Measurements from ENCODE around the gene ADAMTS3. TPM values are rescaled to one million over a fixed set of nuclear protein-coding genes. Genes with fewer than 3 reads are reported as not detected.

The ADAMTS3 gene
- total RNA-seq, 1 experiment from 2014 or later, result 0.23 TPM

DNA sequence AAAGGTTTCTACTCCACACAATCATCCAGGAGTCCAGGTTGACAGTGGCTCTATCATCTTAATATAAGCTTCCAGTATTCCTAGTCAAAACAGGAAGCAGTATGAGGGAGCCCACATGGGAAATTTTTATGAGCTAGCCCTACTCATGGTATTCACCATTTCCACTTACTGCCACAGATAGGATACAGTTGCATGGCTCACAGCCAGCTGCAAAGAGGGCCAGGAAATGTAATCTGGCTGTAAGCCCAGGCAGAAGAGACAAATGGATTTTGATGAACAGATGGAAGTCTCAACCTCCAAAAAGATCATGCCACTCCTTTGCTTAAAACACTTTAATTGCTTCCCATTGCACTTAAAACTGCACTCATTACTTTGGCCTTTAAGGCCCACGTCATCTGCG is 150.6 kb downstream of the ADAMTS3 start:
- peak; percentile 50 for DNase-seq (ENCODE audit: low read depth)

DNA sequence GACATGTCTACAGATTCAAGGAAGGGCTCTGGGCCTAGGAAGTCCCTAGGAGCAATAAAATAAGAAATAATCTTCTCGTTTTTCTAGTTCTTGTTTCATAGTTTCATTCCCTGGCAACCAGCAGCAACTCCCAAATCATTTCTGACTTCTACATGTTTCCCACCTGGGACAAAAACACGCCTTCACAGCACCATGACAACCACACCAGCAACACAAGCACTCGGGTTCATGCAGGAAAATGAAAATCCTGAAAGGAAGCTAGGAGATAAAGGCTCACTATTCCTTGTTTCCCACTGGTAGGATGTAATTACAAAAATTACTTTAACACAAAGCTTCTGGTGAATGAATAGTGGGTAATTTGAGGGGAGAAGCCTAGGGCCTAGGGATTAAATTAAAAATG is 158.9 kb downstream of the ADAMTS3 start:
- no peak for DNase-seq (ENCODE audit: low read depth)

DNA sequence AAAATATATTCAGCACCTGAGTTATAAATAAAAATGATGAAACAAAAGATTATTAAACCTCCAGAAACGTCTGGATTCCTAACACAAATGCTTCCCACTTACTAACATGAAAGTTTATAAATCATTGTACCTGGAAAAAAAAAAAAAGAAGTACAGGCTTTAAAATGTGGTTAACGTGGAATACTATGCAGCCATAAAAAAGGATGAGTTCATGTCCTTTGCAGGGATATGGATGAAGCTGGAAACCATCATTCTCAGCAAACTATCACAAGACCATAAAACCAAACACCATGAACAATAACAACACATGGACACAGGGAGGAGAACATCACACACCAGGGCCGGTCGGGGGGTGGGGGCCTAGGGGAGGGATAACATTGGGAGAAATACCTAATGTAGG is 160.5 kb downstream of the ADAMTS3 start:
- no peak for DNase-seq (ENCODE audit: low read depth)

DNA sequence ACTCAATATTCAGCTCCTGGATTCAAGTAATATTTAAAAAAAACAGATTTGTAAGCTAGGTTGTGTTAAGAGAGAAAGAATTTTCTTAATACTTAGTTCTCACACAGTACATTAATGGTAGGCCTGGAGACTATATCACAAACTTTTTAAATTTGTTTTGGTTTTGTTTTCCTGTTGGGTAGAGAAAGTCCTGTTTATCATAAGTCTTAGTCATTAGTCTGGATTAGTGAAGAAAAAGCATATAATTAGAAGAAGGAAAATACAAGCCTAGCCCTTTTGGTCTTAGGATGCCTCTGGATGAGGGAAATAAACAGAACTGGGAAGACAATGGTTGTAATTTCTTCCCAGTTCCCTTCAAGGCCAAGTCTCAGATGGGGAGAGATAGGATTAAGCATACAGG is 163.6 kb downstream of the ADAMTS3 start:
- DNase-seq (ENCODE audit: low read depth), result no peak

DNA sequence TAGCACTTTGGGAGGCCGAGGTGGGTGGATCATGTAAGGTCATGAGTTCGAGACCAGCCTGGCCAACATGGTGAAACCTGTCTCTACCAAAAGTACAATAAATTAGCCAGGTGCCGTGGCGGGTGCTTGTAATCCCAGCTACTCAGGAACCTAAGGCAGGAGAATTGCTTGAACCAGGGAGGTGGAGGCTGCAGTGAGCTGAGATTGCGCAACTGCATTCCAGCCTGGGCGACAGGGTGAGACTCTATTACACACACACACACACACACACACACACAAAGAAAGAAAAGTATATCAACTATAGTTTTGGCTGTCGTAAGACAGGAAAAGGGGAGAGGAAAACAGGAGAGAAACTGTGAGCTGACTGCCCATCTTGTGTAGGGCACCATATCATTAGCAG is 171.7 kb downstream of the ADAMTS3 start:
- DNase-seq (ENCODE audit: low read depth), result no peak

DNA sequence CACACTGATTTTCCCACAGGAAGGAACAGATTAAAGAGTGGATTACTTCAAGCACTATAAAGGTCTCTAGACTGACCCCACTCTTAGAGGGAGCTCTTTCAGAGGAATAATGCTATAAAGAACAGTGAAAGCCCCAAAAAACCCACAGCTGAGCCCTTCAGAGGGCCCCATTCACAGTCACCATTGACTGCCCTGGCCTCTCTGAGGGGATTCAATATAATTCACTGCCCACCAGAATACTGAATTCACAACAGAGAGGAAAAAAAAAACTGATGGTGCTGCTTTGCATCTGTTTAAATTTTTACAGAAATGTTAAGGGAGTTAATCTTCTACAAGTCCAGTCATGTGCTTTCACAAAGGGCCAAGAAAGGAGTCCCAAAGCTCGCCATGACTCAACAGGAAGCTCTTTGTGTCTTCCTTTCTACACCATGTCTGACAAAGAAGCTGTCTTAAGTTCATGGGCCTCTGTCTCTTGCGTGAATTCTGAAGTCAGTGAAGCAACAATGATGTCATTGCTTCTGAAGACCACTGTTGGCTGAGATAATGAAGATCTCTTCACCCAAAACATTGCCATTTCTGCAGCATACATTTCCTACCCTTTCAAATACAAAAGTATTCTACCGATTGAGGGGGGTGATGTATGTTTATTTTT is 174.9 kb downstream of the ADAMTS3 start:
- no peak for DNase-seq (ENCODE audit: low read depth)

DNA sequence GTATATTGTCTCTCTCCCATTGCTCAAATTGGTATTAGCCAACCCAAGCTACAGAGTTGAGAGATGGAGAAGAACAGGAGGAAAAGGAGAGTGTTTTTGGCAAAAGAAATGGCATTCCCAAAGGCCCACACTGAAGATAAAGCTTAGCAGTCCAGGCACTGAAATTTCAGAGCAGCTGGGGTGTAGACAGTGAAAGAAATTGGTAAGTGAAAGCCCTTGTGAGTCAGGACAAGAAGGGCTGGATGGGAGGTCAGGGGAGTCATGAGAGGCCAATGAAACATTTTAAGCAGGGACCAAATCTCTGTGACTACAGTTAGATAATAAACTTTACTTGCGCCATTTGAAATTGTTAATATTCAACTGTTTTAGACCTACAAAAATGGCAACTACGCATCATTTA is 177.7 kb downstream of the ADAMTS3 start:
- DNase-seq (ENCODE audit: low read depth), result no peak

DNA sequence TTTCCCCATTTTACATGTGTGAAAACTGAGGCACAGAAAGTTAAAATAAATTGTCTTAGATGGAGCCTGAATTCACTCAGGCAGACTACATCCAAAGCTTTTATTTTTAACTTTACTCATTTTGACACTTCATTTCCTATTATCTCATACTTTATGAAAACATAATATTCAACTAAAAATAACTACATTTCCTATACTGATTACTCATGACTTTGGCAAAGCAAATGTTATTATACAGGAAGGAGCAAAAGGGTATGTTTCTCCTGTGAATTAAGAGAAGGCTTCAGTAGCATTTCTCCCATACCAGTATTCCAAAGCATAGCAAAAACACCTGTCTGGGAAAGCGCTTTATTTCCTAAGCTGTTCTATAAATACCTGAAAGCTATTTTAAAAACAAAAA is 178.6 kb downstream of the ADAMTS3 start:
- peak; percentile 8 for DNase-seq (ENCODE audit: low read depth)

DNA sequence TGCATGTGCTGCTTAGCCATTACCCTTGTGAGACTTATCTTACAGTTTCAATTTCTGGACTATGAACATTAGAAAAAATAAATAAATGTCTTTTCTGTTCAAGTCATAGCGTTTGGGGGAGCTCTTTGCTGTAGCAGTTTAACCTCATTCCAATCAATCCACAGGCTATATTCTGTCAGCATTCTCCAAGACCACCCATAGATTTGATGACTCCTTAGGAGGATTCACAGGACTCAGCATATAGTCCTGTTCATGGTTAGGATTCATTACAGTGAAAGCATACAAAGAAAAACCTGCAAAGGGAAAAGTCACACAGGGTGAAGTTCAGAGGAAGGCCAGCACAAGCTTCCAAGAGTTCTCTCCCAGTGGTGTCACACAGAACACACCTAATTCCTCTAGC is 180.5 kb downstream of the ADAMTS3 start:
- DNase-seq (ENCODE audit: low read depth), result no peak

DNA sequence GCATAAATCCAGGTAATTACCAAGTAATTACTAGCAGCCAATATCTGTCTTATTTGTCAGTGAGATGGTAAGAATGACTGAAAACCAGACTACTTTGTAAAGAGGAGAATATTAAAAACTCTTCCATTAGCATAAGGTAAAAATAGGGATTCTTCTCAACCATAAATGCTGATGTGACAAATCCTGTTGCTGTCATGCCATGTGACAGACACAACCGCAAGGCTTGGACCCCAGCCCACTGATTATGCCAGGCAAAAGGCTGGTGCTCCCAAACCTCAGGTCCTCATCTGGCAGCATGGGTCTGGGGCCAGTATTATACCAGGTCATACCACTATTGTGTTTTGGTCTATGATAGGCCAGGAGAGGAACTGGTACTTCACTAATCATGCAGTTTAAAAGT is 181.1 kb downstream of the ADAMTS3 start:
- DNase-seq (ENCODE audit: low read depth), result no peak

DNA sequence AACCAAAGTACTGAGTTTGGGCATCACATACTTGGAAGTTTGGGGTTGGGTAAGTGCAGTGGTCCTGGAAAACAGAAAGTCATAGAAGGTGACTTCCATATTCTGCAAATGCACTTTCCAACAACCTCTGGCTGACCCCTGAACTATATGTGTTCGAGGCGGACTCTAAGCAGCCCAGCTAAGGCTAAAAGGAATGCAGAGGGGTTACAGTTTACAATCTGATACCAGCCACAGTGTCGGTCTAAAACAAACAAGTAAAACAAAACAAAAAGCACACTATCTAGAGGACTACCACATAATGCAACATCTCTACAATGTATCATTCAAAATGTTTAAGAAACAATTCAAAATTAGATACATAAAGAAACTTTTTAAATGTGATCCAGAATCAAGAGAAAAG is 185.6 kb downstream of the ADAMTS3 start:
- no peak for DNase-seq (ENCODE audit: low read depth)

DNA sequence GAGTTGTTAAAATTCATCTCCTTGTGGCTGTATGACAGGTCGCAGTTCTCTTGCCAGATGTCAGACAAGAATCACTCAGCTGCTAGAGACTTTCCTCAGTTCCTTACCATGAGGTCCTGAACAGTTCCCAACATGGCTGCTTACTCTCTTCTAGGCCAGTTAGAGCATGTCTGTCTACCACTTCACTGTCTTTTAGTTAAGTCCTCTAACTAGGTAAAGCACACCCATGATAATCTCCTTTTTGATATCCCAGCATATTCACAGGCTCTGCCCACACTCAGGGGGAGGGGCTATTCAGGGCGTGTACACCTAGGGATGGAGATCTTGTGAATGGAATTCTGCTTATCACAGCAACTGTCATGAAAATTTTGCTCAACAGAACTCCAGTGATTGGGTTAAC is 190.1 kb downstream of the ADAMTS3 start:
- no peak for DNase-seq (ENCODE audit: low read depth)

DNA sequence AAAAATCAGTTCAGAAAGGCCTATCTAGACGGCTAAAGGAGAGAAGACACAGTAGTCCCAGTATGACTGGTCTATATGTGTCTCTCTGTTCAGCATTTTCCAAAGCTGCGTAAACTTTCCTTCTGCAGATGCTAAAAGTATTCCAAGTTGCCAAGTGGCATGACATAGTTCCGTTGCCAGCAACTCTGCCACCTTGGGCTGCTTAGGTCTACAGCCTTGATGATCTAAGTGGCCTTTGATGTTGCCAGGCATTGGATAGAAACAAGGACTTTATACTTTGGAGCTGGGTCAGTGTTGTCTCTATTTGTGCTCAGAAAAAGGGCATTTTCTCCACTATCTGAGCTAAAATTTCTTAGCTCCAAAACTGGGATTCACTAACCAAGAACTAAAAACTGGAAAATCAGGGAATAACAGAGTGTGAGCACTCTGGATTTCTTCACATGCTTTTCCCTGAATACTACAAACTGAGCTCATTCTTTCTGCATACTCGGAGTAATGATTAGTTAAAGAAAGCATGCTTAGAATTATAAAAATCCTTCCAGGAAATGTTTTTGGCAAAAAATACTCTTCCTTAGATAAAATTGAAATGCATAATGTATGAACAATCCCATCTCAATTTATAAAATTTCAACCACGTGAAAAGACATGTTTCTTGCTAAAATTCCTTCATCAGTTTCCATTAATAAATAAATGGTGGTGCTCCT is 191.4 kb downstream of the ADAMTS3 start:
- DNase-seq (ENCODE audit: low read depth), result no peak

DNA sequence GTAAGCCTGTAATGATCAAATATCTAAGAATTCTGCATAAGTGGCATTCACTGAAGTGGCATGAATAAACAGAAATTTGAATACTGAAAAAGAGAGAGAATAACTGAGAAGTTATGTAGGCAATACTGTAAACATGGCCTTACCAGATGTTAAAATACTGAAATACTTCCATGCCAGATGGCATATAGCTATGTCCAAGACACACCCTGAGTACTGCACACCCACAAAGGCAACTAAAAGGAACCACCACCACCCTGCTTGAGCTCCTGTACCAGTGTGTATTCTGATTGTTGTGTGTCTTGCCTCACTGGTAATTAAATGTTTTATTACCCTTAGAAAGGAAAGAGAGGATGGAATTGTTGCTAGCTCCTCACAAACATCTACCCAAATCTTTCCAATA is 192.1 kb downstream of the ADAMTS3 start:
- no peak for DNase-seq (ENCODE audit: low read depth)

DNA sequence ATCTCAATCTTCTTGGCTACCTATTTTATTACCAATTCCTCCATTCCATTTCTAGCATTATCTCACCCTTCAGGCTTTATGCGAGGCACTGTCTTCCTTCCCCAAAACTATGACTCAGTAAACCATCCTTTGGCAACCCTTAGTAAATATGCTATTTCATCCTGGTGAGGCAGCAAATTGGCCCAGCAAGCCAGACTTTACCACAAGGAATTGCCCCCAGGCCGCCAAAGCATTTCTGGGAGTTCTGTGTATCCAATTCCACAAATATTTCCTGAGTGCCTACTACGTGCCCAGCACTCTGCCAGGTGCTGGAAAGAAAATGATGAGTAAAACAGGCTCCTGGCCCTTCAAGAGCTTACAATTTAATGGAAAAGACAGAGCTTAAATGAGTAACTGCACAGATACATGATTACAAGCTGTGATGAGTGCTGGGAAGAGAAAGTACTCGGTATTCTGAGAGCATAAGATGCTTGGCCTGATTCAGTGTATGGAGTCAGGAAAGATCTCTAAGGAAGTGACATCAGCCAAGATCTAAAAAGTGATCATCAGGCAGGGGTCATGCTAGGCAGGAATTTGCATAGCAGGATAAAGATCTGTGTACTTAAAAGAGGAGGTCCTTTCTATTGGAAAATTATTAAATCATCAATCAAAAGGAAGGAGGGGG is 193.8 kb downstream of the ADAMTS3 start:
- DNase-seq (ENCODE audit: low read depth), result peak; percentile 32

DNA sequence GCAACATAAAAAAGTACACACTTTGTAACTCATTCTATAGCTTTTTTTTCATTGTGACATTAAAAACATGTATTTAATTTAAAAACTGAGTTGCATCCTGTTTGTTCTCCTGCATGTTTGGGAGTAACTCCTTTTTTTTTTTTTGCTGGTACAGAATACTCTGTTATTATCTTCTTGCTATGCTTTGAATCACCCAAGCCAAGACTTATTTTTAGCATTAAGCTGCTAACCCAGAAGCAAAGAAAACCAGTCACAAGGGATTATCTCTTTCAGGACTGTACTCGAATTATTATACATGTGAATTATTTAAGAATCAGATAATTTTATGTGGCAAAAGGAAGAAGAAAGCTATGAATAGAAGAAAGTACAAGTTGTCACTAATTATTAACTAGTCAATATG is 194.9 kb downstream of the ADAMTS3 start:
- no peak for DNase-seq (ENCODE audit: low read depth)

DNA sequence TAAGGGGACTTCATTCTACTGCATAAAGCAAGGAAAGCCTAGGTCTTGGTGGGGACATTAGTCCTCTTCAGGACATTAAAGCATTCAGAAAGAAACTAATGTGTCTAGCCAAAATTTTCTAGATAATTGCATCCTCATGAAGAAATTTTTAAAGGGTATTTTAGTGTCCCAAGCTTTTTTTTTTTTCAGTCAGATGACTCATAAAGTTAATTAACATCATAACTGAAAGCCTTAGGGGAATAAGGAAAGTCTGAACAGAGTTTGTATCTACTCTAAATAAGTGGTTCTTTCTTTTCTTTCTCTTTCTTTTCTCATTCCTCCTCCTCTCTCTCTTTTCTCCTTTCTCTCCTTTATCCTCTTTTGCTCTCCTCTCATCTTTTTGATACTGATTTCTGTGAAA is 202.4 kb downstream of the ADAMTS3 start:
- no peak for DNase-seq (ENCODE audit: low read depth)

DNA sequence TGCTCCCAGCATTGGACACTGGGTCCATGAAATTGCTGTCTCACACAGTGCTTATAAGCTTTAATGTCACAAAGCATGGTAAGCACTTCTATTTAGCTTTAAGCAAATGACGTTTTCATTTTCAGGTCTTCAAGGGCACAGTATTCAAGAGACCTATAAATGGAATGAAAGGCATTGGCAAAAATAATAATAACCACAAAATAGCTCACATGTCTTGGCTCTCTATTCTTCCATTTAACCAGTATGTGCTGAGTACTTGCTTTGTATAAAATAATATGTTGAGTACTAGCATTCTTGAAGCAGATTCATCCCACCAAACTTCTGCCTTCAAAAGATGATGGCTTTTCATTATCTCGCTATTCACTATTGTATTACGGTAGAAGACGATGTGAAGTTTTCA is 203.0 kb downstream of the ADAMTS3 start:
- DNase-seq (ENCODE audit: low read depth), result no peak

DNA sequence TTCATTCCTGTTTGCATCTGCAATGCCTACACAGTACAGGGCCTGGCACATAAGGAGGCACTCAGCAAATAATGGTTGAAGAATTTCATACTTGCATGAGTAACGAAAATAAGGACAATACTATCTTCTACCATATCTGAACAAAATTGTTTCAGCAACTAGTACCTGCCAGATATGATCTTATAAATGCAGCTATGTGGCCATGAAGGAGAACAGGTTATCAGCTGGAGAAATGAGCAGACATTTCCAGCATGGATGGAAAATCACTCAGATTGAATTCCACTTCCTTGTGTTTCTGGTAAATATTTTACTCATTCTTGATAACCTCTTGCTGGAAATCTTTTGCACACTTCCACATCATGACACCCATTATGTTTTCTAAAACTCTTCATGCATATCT is 204.0 kb downstream of the ADAMTS3 start:
- no peak for DNase-seq (ENCODE audit: low read depth)

DNA sequence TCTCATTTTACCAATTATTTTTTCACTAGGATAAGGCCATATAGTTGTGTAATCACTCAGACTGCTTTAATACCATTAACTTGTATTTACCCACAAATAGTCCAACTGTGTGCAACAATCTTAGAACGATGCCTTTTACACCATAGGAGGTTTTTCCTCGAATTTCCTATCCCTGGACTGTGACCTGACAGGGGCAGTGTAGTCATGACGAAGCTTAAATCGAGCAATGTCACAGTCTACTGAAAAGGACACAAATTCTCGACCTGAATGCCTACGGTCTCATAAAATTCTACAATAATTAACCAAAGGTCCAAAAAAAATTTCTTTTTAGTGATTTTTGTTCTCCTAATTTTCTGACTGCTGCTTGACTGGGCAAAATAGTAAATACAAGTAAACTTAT is 208.9 kb downstream of the ADAMTS3 start:
- no peak for DNase-seq (ENCODE audit: low read depth)

DNA sequence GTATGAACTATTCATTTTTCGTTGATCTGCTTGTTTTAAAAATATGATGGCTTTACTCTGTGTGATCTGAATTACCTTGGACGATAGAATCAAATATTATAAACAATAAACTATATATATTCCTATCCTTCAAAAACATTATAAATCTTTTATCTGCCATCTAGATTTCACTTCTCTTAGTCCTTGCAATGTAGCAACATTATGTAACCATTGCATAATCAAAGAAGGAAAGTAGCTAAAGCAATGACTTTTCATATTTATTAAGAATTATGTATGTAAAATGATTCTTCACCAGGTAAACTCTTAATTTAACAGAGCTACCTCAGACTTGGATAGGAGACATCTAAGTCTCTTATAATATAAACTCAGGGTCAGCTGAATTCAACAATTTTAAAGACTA is 210.5 kb downstream of the ADAMTS3 start:
- DNase-seq (ENCODE audit: low read depth), result no peak

DNA sequence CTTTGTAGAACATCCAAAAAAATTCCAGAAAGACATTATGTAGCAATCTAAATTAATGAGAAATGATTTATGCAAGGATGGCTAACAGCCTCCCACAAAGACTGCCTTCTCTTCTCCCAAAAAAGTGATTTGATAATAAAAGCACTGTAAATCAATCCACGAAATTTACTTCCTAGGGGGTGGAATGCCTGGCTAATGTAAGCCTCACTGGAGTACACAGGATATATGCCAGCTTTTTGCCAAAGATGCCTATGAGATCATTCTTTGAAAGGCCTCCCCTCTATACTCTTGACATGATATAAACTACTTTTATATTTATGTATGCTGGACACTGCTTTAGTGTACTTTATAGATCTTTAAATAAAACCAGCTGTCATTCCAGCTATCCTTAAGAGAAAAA is 211.1 kb downstream of the ADAMTS3 start:
- no peak for DNase-seq (ENCODE audit: low read depth)

DNA sequence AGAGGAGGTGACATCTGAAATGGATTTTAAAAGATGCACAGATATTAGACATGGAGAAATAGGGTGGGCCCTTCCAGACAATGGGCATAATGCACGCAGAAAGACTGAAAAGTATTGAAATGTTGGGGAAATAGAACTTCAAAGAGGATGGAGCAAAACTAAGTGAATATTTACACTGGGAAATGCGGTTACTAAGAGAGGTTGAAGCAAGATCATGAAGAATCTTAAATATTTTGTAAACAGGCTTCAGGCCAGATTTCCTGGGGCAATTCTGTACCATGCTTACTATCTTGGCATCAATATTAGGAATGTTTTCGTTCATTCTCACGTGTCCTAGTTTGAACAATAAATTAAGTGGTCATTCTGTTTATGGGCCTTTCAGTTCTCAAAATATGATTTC is 216.3 kb downstream of the ADAMTS3 start:
- DNase-seq (ENCODE audit: low read depth), result no peak

All from LHCN-M2 (cell line).